ENCODE data around the gene RTP2. TPM values are rescaled to one million over a fixed set of nuclear protein-coding genes. Genes with fewer than 3 reads are reported as not detected.
A peak's percentile ranks its signal among the peaks of the same experiment; 100 is the strongest.

RTP2 gene
- total RNA-seq, 1 experiment from 2014 or later = not detected

DNA sequence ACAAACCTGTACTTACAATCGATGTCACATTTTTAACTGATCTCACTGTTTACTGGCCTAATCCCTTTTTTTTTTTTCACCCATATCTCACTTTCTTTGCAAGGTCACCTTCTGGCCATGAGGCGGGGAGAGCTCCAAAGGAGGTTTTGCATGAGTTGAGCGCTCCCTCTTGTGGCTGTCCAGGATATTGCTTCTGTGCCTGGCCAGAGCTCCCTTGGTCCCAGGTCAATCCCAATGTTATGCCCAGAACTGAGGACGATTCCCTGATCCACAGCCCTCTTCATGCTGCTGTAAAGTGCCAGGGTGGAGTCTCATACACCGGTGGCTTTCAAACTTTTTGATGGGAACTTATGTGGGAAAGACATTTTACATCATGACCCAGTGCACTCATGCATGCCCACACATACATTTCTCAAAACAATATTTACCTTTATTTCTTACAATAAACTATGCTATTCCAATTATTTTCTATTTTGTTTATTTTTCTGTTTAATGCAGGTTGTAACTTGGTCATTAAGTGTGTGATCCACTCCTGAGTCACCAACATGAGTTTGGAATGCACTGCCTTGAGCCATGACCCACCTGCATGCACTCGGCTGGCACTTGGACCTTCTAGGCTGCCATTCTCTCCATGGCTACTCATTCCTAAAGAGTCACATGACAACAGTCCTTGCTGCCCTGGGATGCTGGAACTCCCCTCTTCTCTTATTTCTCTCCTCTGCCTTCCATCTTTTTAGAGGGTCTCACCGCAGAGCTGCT lies 22.5 kb downstream of the RTP2 start:
- intact Hi-C loops (cut with micrococcal nuclease; ENCODE audit: unreplicated experiment) = loop anchor here (1.0 to 5.0 kb wide), 5 partner anchors 34 to 460 kb away; no protein-coding TSS in a partner anchor
- Histone ChIP-seq H3K27ac (ENCODE audit: low read length) (peak overlapping the region; percentile 59), H3K4me1 (ENCODE audit: control insufficient read depth, insufficient read depth, low read length) (peaks cover 9% of the 10 kb centered on the region; the same call in 1 of the 2 replicates), H3K9me3 (ENCODE audit: control insufficient read depth, insufficient read depth, low read depth, low read length) (no peaks in the 10 kb centered on the region; the same call in 1 of the 2 replicates), H3K4me3 (ENCODE audit: low read depth in 2 of 2, low read length in 2 of 2) (no peak overlapping the region), H3K27me3 (ENCODE audit: control insufficient read depth, insufficient read depth, low read length) (peaks cover 2% of the 10 kb centered on the region; the same call in 1 of the 2 replicates), H3K36me3 (ENCODE audit: control insufficient read depth, insufficient read depth, low read length) (no peaks in the 10 kb centered on the region)
- ATAC-seq (peak; percentile 93), DNase-seq (ENCODE audit: low read depth, low spot score) (peak; percentile 62)
- no TSS peak for BruUV-seq (replicated peaks)
- TF ChIP-seq, protein P1, sequence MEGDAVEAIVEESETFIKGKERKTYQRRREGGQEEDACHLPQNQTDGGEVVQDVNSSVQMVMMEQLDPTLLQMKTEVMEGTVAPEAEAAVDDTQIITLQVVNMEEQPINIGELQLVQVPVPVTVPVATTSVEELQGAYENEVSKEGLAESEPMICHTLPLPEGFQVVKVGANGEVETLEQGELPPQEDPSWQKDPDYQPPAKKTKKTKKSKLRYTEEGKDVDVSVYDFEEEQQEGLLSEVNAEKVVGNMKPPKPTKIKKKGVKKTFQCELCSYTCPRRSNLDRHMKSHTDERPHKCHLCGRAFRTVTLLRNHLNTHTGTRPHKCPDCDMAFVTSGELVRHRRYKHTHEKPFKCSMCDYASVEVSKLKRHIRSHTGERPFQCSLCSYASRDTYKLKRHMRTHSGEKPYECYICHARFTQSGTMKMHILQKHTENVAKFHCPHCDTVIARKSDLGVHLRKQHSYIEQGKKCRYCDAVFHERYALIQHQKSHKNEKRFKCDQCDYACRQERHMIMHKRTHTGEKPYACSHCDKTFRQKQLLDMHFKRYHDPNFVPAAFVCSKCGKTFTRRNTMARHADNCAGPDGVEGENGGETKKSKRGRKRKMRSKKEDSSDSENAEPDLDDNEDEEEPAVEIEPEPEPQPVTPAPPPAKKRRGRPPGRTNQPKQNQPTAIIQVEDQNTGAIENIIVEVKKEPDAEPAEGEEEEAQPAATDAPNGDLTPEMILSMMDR (IDR thresholded peaks at IDR 0.05) = peak; percentile 95
- TF ChIP-seq TCF7L2 (IDR thresholded peaks at IDR 0.05; ENCODE audit: low read depth, low read length) = no peak
- in situ Hi-C loops (cut with HindIII; ENCODE audit: low pct_unique_long_range_greater_than_20kb, low sequenced_read_pairs) = loop anchor here (25.0 kb wide), 1 partner anchor 368 kb away; no protein-coding TSS in a partner anchor
- CTCF ChIA-PET = interaction anchor here (0.6 to 5.3 kb wide), 25 partner anchors 11 to 916 kb away, joined by 3 to 152 read pairs (median 4); no protein-coding TSS in a partner anchor
- POLR2A ChIA-PET = no interaction called here

DNA sequence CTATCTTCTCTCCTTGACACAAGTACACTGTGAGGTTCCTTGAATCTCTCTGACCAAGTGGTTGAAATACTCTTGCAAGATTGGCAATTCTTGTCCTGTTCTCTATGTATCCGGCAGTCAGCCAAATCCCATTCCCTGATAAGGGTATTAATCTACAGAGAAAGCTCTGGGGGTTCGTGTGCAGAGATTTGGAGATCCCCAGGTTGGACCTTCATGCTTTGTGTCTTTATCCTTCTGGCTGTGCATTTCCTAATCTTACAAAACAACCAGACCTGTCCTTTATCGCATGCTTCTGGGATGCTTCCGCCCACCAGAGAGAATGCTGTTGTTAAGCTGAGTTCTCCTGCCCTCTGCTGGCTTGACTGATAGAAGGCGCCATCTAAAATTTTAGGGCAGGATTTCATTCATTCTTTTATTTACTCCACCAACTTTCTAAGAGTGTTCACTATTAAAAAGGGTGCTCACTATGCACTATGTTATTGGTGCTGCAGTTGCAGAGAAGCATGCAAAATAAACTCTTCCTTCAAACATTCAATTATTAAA lies 23.6 kb downstream of the RTP2 start:
- Histone ChIP-seq H3K36me3 (ENCODE audit: control insufficient read depth, insufficient read depth, low read length) (no peaks in the 10 kb centered on the region), H3K27ac (ENCODE audit: low read length) (peak overlapping the region; percentile 59), H3K4me3 (ENCODE audit: low read depth in 2 of 2, low read length in 2 of 2) (no peak overlapping the region), H3K9me3 (ENCODE audit: control insufficient read depth, insufficient read depth, low read depth, low read length) (no peaks in the 10 kb centered on the region), H3K27me3 (ENCODE audit: control insufficient read depth, insufficient read depth, low read length) (peaks cover 5% of the 10 kb centered on the region; the same call in 1 of the 2 replicates), H3K4me1 (ENCODE audit: control insufficient read depth, insufficient read depth, low read length) (peaks cover 9% of the 10 kb centered on the region; the same call in 1 of the 2 replicates)
- DNase-seq (ENCODE audit: low read depth, low spot score) (peak; percentile 33), ATAC-seq (peak; percentile 72)
- ChIA-PET CTCF (interaction anchor here (0.6 to 5.3 kb wide), 11 partner anchors 10 to 869 kb away, joined by 3 to 152 read pairs (median 4); no protein-coding TSS in a partner anchor), POLR2A (no interaction called here)
- intact Hi-C loops (cut with micrococcal nuclease; ENCODE audit: unreplicated experiment) (loop anchor here (1.0 to 5.0 kb wide), 5 partner anchors 36 to 458 kb away; no protein-coding TSS in a partner anchor), in situ Hi-C loops (cut with HindIII; ENCODE audit: low pct_unique_long_range_greater_than_20kb, low sequenced_read_pairs) (loop anchor here (25.0 kb wide), 1 partner anchor 366 kb away; no protein-coding TSS in a partner anchor)
- TF ChIP-seq, protein P1 (IDR thresholded peaks at IDR 0.05) = no peak; the same call in 1 of the 2 replicates
- no peak for TF ChIP-seq TCF7L2 (IDR thresholded peaks at IDR 0.05; ENCODE audit: low read depth, low read length)
- no TSS peak for BruUV-seq (replicated peaks)

DNA sequence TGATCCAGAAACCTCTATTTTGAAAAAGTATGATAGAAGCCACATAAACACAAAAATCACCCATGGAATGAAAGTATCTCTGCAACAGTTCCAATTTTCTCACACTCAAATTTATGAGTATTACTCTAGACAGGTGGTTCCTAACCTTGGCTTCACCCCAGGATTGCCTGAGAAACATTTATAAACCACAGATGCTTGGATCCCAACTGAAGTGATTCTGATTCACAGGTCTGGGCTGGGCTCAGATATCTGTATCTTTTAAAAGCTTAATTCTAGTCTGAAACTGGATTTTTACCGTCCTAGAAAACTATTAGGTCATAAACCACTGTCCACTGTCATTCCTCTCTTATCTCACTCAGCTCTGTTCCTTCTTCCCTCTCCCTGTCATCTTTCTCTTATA lies 24.8 kb downstream of the RTP2 start:
- peaks cover 9% of the 10 kb centered on the region; the same call in 1 of the 2 replicates for H3K4me1 ChIP-seq (ENCODE audit: control insufficient read depth, insufficient read depth, low read length)
- TF ChIP-seq SIN3A (IDR thresholded peaks at IDR 0.05; ENCODE audit: borderline replicate concordance, insufficient read depth, low read depth, low read length) (no peak), POLR2AphosphoS5 (IDR thresholded peaks at IDR 0.05; ENCODE audit: low read depth, low read length) (no peak), TCF7L2 (IDR thresholded peaks at IDR 0.05; ENCODE audit: low read depth, low read length) (no peak)
- TF ChIP-seq, protein P1 (IDR thresholded peaks at IDR 0.05) = no peak
- TF ChIP-seq, protein P2, sequence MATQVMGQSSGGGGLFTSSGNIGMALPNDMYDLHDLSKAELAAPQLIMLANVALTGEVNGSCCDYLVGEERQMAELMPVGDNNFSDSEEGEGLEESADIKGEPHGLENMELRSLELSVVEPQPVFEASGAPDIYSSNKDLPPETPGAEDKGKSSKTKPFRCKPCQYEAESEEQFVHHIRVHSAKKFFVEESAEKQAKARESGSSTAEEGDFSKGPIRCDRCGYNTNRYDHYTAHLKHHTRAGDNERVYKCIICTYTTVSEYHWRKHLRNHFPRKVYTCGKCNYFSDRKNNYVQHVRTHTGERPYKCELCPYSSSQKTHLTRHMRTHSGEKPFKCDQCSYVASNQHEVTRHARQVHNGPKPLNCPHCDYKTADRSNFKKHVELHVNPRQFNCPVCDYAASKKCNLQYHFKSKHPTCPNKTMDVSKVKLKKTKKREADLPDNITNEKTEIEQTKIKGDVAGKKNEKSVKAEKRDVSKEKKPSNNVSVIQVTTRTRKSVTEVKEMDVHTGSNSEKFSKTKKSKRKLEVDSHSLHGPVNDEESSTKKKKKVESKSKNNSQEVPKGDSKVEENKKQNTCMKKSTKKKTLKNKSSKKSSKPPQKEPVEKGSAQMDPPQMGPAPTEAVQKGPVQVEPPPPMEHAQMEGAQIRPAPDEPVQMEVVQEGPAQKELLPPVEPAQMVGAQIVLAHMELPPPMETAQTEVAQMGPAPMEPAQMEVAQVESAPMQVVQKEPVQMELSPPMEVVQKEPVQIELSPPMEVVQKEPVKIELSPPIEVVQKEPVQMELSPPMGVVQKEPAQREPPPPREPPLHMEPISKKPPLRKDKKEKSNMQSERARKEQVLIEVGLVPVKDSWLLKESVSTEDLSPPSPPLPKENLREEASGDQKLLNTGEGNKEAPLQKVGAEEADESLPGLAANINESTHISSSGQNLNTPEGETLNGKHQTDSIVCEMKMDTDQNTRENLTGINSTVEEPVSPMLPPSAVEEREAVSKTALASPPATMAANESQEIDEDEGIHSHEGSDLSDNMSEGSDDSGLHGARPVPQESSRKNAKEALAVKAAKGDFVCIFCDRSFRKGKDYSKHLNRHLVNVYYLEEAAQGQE (IDR thresholded peaks at IDR 0.05; ENCODE audit: insufficient read depth in 1 of 2, low read depth in 2 of 2, low read length in 1 of 2) = no peak
- ChIA-PET CTCF (interaction anchor here (5.3 kb wide), 1 partner anchor 359 kb away, joined by 152 read pairs; no protein-coding TSS in a partner anchor), POLR2A (no interaction called here)
- ATAC-seq = no peak
- no peaks in the 10 kb centered on the region for H3K36me3 ChIP-seq (ENCODE audit: control insufficient read depth, insufficient read depth, low read length)
- peak overlapping the region; percentile 41; the same call in 1 of the 2 replicates for H3K27ac ChIP-seq (ENCODE audit: low read length)
- no peak overlapping the region for H3K4me3 ChIP-seq (ENCODE audit: low read depth in 2 of 2, low read length in 2 of 2)
- H3K27me3 ChIP-seq (ENCODE audit: control insufficient read depth, insufficient read depth, low read length) = 0 out of 2 replicates have a peak, but pooled peaks cover 3% of the 10 kb centered on the region
- intact Hi-C loops (cut with micrococcal nuclease; ENCODE audit: unreplicated experiment) = loop anchor here (2.0 to 5.0 kb wide), 2 partner anchors 61 to 280 kb away; no protein-coding TSS in a partner anchor
- BruUV-seq (replicated peaks) = no TSS peak
- DNase-seq (ENCODE audit: low read depth, low spot score) = no peak
- in situ Hi-C loops (cut with HindIII; ENCODE audit: low pct_unique_long_range_greater_than_20kb, low sequenced_read_pairs) = loop anchor here (25.0 kb wide), 1 partner anchor 365 kb away; no protein-coding TSS in a partner anchor
- no peaks in the 10 kb centered on the region for H3K9me3 ChIP-seq (ENCODE audit: control insufficient read depth, insufficient read depth, low read depth, low read length)
